AG08395 (cell line): ENCODE data around the gene DENND4A.
"Not testable (repeated sequence)": the region's sequence is repeated elsewhere in the genome, so short reads cannot be mapped to it uniquely, and the experiment has no call there.

Source experiments
- DNase-seq: peaks from one replicate; pipeline ENCODE4 v3.0.0; 2012; ENCODE audit warnings: mixed read lengths, low spot score

The DENND4A gene

GRCh38 chr15:65757256-65757655, 34.8 kb downstream of the DENND4A start:
- DNase-seq, result no peak

DNA sequence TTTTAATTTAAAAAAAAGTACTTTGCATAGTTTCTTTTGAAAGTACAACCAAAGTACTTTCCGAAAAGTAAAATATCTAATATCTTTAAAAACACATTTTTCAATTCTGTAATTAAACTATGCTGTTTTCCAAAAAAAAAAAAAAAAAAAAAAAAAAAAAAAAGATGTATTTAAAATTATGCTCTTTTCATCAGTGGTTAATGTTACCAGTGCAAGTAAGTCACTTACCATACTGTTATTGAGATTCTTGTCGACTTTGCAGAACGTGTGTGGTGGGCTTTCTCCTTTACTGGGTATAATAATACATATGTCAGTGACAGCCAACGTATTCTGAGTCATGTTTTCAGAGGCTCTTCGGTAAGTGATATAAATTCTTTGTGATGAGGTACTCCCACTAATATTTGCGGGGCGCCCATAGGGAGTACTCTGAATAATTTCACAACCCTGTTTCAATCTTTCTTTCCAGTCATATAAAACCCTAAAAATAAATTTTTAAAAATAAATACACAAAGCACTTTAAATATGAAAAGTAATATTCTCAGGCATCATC, 39.9 kb downstream of the DENND4A start:
- DNase-seq, result no peak

DNA sequence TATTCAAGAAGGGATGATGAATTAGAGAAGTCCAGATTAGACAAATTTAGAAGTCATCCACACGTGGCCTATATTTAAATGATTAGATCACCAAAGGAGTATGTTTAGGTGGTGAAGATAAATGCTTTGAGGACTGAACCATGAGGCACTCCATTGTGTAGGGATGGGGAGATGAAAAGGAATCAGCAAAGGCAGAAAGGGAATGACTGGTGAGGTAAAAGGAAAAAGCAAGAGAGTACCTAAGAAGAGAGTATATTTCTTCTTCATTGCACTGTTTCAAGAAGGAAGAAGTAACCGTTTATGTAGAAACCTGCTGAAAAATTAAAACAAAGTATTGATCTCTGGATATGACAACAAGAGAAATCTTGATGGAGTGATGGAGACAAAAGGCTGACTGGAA, 40.7 kb downstream of the DENND4A start:
- DNase-seq, result no peak

- no peak for DNase-seq
Observed at GRCh38 chr15:65747265-65747664, 44.8 kb downstream of the DENND4A start.

GRCh38 chr15:65743637-65744252, 48.3 kb downstream of the DENND4A start:
- no peak for DNase-seq

- no peak for DNase-seq
Observed at GRCh38 chr15:65740148-65740547, 51.9 kb downstream of the DENND4A start.

- no peak for DNase-seq
Observed at GRCh38 chr15:65738649-65739048, 53.4 kb downstream of the DENND4A start.

DNA sequence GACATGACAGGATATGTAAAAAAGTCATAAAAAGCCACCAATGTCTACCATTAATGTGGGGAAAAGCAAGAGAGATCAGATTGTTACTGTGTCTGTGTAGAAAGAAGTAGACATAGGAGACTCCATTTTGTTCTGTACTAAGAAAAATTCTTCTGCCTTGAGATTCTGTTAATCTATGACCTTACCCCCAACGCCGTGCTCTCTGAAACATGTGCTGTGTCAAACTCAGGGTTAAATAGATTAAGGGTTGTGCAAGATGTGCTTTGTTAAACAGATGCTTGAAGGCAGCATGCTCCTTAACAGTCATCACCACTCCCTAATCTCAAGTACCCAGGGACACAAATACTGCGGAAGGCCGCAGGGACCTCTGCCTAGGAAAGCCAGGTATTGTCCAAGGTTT, 58.5 kb downstream of the DENND4A start:
- not testable (repeated sequence) for DNase-seq

DNA sequence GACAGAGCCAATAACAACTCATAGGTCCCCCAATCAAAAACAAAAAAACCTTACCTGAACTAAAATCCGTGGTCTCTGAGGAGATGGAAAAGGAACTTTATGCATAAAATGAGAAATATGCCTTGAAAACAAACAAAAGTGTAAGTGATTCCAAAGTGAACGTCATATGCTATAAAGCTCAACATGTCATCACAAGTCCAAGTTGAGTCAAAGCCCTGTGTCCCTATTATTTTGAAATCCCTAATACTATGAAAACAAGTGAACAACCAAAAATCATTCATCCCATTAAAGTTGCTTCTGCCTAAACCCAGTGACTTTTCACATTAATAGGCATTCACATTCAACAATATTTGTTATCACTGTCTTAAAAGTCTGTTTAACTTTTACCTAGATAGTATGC, 59.4 kb downstream of the DENND4A start:
- DNase-seq, result no peak

- no peak for DNase-seq
Observed at GRCh38 chr15:65731926-65732325, 60.2 kb downstream of the DENND4A start.

DNA sequence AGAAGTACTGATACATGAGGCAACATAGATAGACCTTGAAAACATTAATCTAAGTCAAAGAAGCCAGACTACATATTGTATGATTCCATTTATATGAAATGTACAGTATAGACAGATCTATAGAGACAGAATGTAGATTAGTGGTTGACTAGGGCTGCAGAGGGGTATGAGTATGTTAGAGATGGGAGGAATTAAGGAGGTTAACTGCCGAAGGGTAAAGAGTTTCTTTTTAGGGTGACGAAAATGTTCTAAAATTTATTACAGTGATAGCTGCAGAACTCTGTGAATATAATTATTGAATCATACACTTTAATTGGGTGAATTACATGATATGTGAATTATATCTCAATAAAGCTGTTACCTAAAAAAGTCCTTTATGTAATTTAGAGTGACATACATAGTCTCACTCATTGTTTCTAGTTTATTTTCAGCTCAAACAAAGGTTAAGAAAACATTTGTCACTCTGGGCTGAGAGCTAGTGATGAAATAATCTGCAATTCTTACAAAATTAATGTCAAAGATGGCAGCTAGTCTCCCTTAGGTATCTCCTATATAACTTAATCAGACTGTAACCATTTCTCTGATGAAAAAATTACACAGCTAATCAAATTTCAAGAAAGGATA, 61.4 kb downstream of the DENND4A start:
- DNase-seq, result no peak

DNA sequence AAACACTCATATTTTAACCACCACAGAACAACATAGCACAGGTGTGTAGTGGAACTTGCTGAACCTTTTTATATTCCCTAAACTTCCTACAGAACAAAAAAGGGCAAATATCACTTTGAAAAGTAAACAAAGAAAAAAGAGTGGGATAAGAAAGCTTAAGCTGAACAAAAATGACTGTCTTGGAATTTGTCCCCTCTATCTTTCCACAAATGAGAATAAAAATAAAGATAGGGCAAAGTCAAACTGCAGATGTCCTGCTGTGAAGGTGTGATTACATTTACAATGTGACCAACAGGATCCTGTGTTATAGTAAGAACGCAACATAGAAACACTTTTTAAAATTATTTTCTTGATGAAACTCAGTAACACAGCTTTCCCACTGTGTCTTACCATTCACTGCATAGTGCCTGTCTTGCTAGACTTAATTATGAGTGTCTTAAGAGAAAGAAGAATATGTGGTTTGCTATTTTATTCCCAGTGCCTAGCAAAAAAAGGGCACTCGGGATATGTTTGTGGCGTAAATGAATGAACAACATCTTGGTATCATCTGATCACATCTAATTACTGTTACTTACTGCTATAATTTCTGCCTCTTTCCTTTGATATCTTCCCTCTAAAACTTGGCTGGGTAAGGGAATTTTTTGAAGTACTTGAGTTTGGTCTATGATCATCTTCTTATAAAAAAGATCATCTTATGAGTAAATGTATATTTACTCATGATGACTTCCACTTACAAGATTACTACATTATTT, 67.5 kb downstream of the DENND4A start:
- no peak for DNase-seq

DNA sequence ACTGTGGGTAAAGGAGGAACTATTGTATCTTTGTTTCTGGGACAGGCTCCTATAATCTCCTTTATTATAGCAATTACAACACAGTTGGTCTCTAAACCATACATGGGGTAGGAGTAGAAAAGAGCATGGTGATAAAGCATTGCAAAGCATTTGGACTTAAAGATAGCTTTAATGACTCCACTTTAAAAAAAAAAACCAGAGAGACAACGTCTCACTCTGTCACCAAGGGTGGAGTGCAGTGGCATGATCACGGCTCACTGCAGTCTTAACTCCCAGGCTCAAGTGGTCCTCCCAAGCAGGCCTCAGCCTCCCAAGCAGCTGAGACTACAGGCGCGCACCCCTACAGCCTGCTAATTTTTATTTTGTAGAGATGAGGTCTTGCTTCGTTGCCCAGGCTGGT, 68.2 kb downstream of the DENND4A start:
- no peak for DNase-seq

GRCh38 chr15:65722191-65722590, 69.9 kb downstream of the DENND4A start:
- DNase-seq, result no peak

- no peak for DNase-seq
Observed at GRCh38 chr15:65712415-65712814, 79.7 kb downstream of the DENND4A start.

GRCh38 chr15:65695081-65695480, 97.0 kb downstream of the DENND4A start:
- DNase-seq, result no peak

- no peak for DNase-seq
Observed at GRCh38 chr15:65690778-65691177, 101.3 kb downstream of the DENND4A start.

DNA sequence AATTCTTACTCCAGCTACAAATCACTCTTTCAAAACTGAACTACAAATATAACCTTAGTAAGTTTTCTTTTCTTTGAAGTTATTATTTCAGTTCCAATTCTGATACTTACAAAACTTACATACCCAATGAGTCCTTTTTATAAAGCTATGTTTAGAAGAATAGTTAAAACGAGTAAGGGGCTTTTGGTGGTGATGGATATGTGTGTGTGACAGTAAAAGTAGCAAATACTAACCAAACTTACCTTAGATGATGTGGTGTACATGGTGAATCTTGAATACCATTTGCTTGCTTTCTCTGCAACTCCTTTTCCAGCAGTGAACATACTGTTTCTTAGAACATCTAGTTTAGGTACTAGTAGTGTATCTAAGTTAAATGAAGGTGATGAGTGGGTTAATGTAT, 101.9 kb downstream of the DENND4A start:
- no peak for DNase-seq

DNA sequence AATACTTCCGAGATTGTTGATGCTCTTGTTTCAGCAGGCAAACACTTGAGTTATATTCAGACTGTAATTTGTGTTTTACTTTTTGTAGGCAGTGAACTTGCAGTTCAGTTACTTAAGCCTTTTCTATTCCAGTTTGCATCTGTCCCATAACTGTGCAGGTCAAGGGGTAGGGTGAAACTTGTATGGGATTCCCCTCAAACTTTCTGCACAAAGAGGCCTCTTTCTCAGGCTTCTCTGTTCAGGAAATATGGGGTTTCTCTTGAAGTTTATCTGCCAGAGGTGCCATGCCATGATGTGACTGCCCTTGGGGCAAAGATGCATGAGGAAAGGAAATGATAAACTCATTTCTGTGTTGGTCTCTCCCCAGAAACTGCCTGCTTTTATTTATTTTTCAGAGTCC, 103.6 kb downstream of the DENND4A start:
- no peak for DNase-seq

GRCh38 chr15:65682404-65682911, 109.6 kb downstream of the DENND4A start:
- no peak for DNase-seq

DNA sequence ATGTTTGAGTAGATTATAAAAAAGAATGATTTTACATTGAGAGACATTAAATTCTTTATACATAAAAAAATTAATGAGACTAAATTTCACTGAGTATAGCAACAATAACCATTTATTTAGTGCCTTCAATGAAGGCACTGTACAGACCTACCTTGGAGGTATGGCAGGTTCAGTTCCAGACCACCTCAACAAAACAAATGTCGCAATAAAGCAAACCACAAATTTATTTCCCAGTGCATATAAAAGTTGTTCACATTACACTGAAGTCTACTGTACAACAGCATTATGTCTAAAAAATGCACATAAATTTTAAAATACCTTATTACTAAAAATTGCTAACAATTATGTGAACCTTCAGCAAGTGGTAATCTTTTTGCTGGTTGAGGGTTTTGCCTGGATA, 111.5 kb downstream of the DENND4A start:
- DNase-seq, result no peak

DNA sequence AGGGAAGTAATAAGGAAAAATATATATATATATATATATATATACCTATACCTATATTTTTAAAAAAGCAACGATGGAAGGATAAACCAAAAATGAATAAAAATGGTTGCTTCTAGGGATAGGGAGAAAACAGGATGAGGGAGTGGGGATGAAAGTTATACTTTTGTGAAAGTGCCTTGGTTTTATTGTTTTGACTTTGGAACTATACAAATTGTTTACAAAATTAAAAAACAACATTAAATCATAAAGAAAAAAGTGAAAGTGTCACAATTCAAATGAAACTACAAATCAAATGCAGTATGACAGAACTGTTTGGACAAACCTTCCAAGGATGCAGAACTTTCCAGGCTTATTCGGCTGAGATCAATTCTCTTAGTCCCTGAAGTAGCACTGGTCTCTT, 116.0 kb downstream of the DENND4A start:
- no peak for DNase-seq

DNA sequence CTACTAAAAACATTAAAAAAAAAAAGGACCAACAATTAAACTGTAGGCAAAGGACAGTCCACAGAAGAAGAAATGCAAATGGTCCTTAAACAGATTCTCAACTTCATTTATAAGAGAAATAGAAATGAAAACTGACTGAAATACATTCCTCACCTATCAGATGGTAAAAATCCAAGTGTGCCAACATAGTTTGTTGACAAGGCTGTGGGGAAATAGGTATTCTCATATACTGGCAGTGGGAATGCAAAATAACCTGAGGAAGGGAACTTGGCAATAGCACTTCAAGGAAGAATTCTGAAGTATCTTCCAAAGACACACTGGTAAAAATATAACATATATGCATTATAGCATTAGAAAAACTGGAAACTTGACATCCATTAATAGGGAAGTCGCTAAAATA, 116.5 kb downstream of the DENND4A start:
- no peak for DNase-seq
